Measurements from ENCODE around the gene NAA50.

The NAA50 gene

GRCh38 chr3:113776564-113776963 is 30.5 kb upstream of the NAA50 start:
- H3K4me3 ChIP-seq (ENCODE audit: low read depth, low read length) = no peak overlapping the region
- in situ Hi-C loops (cut with HindIII; ENCODE audit: low sequenced_read_pairs) = no loop called here
- DNase-seq (ENCODE audit: low read depth, low spot score) = no peak
- TF ChIP-seq, protein P1, sequence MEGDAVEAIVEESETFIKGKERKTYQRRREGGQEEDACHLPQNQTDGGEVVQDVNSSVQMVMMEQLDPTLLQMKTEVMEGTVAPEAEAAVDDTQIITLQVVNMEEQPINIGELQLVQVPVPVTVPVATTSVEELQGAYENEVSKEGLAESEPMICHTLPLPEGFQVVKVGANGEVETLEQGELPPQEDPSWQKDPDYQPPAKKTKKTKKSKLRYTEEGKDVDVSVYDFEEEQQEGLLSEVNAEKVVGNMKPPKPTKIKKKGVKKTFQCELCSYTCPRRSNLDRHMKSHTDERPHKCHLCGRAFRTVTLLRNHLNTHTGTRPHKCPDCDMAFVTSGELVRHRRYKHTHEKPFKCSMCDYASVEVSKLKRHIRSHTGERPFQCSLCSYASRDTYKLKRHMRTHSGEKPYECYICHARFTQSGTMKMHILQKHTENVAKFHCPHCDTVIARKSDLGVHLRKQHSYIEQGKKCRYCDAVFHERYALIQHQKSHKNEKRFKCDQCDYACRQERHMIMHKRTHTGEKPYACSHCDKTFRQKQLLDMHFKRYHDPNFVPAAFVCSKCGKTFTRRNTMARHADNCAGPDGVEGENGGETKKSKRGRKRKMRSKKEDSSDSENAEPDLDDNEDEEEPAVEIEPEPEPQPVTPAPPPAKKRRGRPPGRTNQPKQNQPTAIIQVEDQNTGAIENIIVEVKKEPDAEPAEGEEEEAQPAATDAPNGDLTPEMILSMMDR (IDR thresholded peaks at IDR 0.05; ENCODE audit: low read depth, low read length) = no peak

DNA sequence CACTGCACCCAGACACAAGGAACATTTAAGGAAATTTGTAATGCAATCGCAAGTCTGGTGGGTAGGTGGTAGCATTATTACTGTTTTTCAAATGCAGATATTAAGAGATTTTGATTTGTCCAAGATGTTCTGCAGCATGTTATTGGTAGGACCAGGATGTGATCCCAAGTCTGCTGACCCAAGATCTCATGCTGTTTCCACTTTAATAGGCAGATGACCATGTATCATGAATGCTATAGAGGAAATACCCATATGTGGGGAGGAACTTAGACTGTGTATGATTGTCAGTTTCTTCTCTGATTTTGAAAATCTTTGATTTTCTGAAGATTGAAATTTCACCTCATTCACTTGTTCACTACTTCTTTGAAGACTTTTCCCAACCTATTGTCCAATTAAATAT is 29.5 kb upstream of the NAA50 start:
- H3K4me3 ChIP-seq (ENCODE audit: low read depth, low read length) = no peak overlapping the region
- in situ Hi-C loops (cut with HindIII; ENCODE audit: low sequenced_read_pairs) = no loop called here
- TF ChIP-seq, protein P1 (IDR thresholded peaks at IDR 0.05; ENCODE audit: low read depth, low read length) = no peak
- DNase-seq (ENCODE audit: low read depth, low spot score) = no peak

DNA sequence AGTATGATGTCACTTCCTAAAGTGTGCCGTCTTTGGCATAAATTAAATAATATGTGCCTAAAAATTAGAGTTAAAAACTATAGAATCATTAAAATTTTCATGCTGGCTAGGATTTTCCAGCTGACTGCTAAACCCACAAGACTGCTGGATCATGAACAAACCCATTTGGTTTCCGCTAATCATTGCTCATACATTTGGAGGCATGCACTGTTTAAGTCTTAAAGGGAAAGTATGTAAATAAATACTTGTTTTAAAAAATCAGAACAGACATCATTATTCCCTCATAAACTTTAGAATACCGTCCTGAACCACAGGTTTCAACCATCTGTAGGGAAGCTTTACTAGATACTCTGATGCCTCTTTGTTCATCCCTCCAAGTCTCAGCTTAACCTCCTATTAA is 27.3 kb upstream of the NAA50 start:
- no peak overlapping the region for H3K4me3 ChIP-seq (ENCODE audit: low read depth, low read length)
- DNase-seq (ENCODE audit: low read depth, low spot score) = peak; percentile 80
- TF ChIP-seq, protein P1 (IDR thresholded peaks at IDR 0.05; ENCODE audit: low read depth, low read length) = no peak
- in situ Hi-C loops (cut with HindIII; ENCODE audit: low sequenced_read_pairs) = no loop called here

DNA sequence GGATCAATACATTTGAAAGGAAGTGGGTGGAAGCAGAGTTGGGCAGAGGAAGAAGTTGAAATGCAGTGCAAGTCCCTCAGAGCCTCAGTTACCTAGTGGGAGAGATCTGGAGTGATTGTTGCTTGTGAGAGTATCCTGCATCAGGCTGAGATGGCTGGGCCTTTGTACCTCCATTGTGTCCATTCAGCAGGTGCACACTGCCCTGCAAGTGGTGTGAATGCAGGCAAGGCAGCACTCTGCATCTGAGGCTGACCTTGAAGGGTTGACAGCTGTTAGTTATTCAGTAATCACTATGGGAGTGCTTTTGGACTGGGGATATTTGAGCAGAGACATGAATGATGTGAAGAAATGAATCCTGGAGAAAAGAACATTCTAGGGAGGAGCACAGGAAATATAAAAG is 25.9 kb upstream of the NAA50 start:
- TF ChIP-seq, protein P1 (IDR thresholded peaks at IDR 0.05; ENCODE audit: low read depth, low read length) = no peak
- no peak overlapping the region for H3K4me3 ChIP-seq (ENCODE audit: low read depth, low read length)
- in situ Hi-C loops (cut with HindIII; ENCODE audit: low sequenced_read_pairs) = no loop called here
- no peak for DNase-seq (ENCODE audit: low read depth, low spot score)

GRCh38 chr3:113769551-113769950 is 23.5 kb upstream of the NAA50 start:
- DNase-seq (ENCODE audit: low read depth, low spot score) = peak; percentile 68
- in situ Hi-C loops (cut with HindIII; ENCODE audit: low sequenced_read_pairs) = no loop called here
- TF ChIP-seq, protein P1 (IDR thresholded peaks at IDR 0.05; ENCODE audit: low read depth, low read length) = peak; percentile 9
- H3K4me3 ChIP-seq (ENCODE audit: low read depth, low read length) = no peak overlapping the region

GRCh38 chr3:113764698-113765097 is 18.6 kb upstream of the NAA50 start:
- TF ChIP-seq, protein P1 (IDR thresholded peaks at IDR 0.05; ENCODE audit: low read depth, low read length) = no peak
- H3K4me3 ChIP-seq (ENCODE audit: low read depth, low read length) = no peak overlapping the region
- no peak for DNase-seq (ENCODE audit: low read depth, low spot score)
- in situ Hi-C loops (cut with HindIII; ENCODE audit: low sequenced_read_pairs) = no loop called here

All from astrocyte of the spinal cord (primary cell).